Panc1 (cell line): ENCODE results near the gene RITA1. TPM values are rescaled to one million over a fixed set of nuclear protein-coding genes. Genes with fewer than 3 reads are reported as not detected.
A peak's percentile ranks its signal among the peaks of the same experiment; 100 is the strongest.

ENCODE experiments used
- ATAC-seq: fragments of 200-7000 bp; cut with Tn5 transposase; 2 replicates; pipeline ENCODE4 v1.9.1; 2020; ENCODE audit warnings: mild to moderate bottlenecking, moderate library complexity
- BruUV-seq: library from RNA; stranded (reverse); fragments of 400-500 nt; replicated peaks from 2 replicates; lab custom pipeline; 2021; lab: Mats Ljungman, UMichigan
- CTCF ChIA-PET: fragments of 300-600 bp; sonication (Branson Sonifier 250); formaldehyde crosslinking; loops from one replicate; lab custom pipeline; 2022; ENCODE audit warnings: antibody characterized with exemption; lab: Charles Lee
- POLR2A ChIA-PET: fragments of 300-600 bp; sonication (Branson Sonifier 250); formaldehyde crosslinking; loops from one replicate; lab custom pipeline; 2022; ENCODE audit warnings: antibody characterized with exemption; lab: Charles Lee
- DNase-seq: peaks from one replicate; pipeline ENCODE4 v3.0.0-alpha.2; 2010; ENCODE audit warnings: low read depth, low spot score
- H3K27ac ChIP-seq: 2 replicates; pipeline ENCODE4 v1.5.1; 2011; ENCODE audit warnings: mild to moderate bottlenecking, low read length, inconsistent platforms
- H3K27me3 ChIP-seq: fragments of 200-500 bp; sonication (Bioruptor generic); 2 replicates; pipeline ENCODE4 v1.6.0; 2014; ENCODE audit warnings: low read length, inconsistent platforms; ENCODE audit not compliant: control insufficient read depth, insufficient read depth
- H3K36me3 ChIP-seq: fragments of 200-500 bp; sonication (Bioruptor generic); 2 replicates; pipeline ENCODE4 v1.5.1; 2014; ENCODE audit warnings: inconsistent platforms, mild to moderate bottlenecking, low read length, moderate library complexity; ENCODE audit not compliant: control insufficient read depth, insufficient read depth
- H3K4me1 ChIP-seq: 2 replicates; pipeline ENCODE4 v1.5.1; 2011; ENCODE audit warnings: inconsistent platforms, mild to moderate bottlenecking, low read length, moderate library complexity; ENCODE audit not compliant: control insufficient read depth, insufficient read depth
- H3K4me3 ChIP-seq, 2 experiments: 2 replicates each; pipeline ENCODE4 v1.5.1; 2011 to 2012; ENCODE audit warnings: low read depth in 2 of 2, low read length in 2 of 2, mild to moderate bottlenecking in 2 of 2, inconsistent platforms in 1 of 2, moderate library complexity in 1 of 2
- H3K9me3 ChIP-seq: fragments of 200-500 bp; sonication (Bioruptor generic); 2 replicates; pipeline ENCODE4 v1.5.1; 2014; ENCODE audit warnings: low read depth, mild to moderate bottlenecking, inconsistent platforms, low read length, moderate library complexity; ENCODE audit not compliant: control insufficient read depth, insufficient read depth
- CTCF ChIP-seq: fragments of 450-650 bp; IDR thresholded peaks from 2 replicates; pipeline ENCODE4 v1.5.1; 2017; ENCODE audit warnings: mild to moderate bottlenecking
- POLR2AphosphoS5 ChIP-seq: IDR thresholded peaks from 2 replicates; pipeline ENCODE4 v1.6.1; 2012; ENCODE audit warnings: mild to moderate bottlenecking, low read depth, low read length, moderate library complexity
- SIN3A ChIP-seq: IDR thresholded peaks from 2 replicates; pipeline ENCODE4 v1.6.1; 2012; ENCODE audit warnings: low read depth, mild to moderate bottlenecking, low read length, moderate library complexity, borderline replicate concordance; ENCODE audit not compliant: insufficient read depth
- TCF7L2 ChIP-seq: IDR thresholded peaks from 2 replicates; pipeline ENCODE4 v1.6.1; 2011; ENCODE audit warnings: mild to moderate bottlenecking, low read depth, low read length, inconsistent platforms
- in situ Hi-C: cut with HindIII; loops from 2 replicates; pipeline ENCODE4 v1.10.0; 2016; ENCODE audit warnings: low sequenced_read_pairs, low pct_unique_long_range_greater_than_20kb
- intact Hi-C: fragments of 100-400 bp; cut with micrococcal nuclease; formaldehyde crosslinking; loops from one replicate; pipeline ENCODE4 v1.10.0; 2022; ENCODE audit not compliant: unreplicated experiment
- total RNA-seq: library from RNA; stranded (reverse); gene quantifications from one replicate; pipeline ENCODE4 v1.2.1, GENCODE V29; 2021; ENCODE audit not compliant: unreplicated experiment
- TF ChIP-seq, protein P1 (sequence below), 2 experiments: IDR thresholded peaks; 2 replicates each; pipeline ENCODE4 v1.6.1; 2011 to 2012; ENCODE audit warnings: low read depth in 2 of 2, control low read depth in 1 of 2, low read length in 1 of 2, mild to moderate bottlenecking in 1 of 2, moderate library complexity in 1 of 2; ENCODE audit not compliant: insufficient read depth in 1 of 2

The RITA1 gene
- total RNA-seq, 1 experiment from 2014 or later, result 41.0 TPM

GRCh38 chr12:113183030-113183589 is 2.4 kb upstream of the RITA1 start:
- Histone ChIP-seq H3K4me1 (peaks cover 14% of the 10 kb centered on the region), H3K27me3 (no peaks in the 10 kb centered on the region), H3K4me3 (no peak overlapping the region), H3K36me3 (peaks cover 11% of the 10 kb centered on the region; the same call in 1 of the 2 replicates), H3K9me3 (no peaks in the 10 kb centered on the region), H3K27ac (no peak overlapping the region)
- ChIA-PET POLR2A (interaction anchor here (0.7 kb wide), 1 partner anchor 43 kb away, joined by 10 read pairs; no protein-coding TSS in a partner anchor), CTCF (no interaction called here)
- in situ Hi-C loops, result no loop called here
- BruUV-seq, result TSS peak; percentile 84
- intact Hi-C loops, result no loop called here
- no peak for TF ChIP-seq POLR2AphosphoS5
- TF ChIP-seq SIN3A, result no peak
- TF ChIP-seq, protein P1, sequence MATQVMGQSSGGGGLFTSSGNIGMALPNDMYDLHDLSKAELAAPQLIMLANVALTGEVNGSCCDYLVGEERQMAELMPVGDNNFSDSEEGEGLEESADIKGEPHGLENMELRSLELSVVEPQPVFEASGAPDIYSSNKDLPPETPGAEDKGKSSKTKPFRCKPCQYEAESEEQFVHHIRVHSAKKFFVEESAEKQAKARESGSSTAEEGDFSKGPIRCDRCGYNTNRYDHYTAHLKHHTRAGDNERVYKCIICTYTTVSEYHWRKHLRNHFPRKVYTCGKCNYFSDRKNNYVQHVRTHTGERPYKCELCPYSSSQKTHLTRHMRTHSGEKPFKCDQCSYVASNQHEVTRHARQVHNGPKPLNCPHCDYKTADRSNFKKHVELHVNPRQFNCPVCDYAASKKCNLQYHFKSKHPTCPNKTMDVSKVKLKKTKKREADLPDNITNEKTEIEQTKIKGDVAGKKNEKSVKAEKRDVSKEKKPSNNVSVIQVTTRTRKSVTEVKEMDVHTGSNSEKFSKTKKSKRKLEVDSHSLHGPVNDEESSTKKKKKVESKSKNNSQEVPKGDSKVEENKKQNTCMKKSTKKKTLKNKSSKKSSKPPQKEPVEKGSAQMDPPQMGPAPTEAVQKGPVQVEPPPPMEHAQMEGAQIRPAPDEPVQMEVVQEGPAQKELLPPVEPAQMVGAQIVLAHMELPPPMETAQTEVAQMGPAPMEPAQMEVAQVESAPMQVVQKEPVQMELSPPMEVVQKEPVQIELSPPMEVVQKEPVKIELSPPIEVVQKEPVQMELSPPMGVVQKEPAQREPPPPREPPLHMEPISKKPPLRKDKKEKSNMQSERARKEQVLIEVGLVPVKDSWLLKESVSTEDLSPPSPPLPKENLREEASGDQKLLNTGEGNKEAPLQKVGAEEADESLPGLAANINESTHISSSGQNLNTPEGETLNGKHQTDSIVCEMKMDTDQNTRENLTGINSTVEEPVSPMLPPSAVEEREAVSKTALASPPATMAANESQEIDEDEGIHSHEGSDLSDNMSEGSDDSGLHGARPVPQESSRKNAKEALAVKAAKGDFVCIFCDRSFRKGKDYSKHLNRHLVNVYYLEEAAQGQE (IDR thresholded peaks at IDR 0.05; ENCODE audit: insufficient read depth in 1 of 2, low read depth in 2 of 2, low read length in 1 of 2), result no peak
- TF ChIP-seq CTCF, result no peak
- TF ChIP-seq TCF7L2, result no peak
- no peak for DNase-seq
- no peak for ATAC-seq

DNA sequence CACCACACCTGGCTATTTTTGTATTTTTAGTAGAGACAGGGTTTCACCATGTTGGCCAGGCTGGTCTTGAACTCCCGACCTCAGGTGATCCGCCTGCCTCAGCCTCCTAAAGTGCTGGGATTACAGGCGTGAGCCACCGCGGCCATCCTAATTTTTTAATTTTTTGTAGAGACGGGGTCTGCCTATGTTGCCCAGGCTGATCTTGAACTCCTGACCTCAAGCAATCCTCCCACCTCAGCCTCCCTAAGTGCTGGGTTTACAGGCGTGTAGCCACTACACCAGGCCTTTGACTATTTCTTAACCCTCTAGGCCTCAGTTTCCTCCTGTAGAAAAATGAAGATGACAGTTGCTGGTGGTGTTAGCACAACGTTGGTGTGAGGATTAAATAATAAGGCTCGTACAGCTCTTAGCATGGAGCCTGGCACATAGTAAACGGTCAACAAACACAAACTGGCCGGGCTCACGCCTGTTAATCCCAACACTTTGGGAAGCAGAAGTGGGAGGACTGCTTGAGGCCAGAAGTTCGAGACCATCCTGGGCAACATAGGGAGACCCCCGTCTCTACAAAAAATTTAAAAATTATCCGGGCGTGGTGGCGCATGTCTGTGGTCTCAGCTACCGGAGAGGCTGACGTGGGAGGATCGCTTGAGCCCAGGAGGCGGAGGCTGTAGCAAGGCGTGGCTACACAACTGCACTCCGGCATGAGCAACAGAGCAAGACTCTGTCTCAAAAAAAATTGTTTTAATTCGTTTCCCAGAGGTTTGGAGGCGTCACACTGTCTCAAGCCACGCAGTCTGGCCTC is 1.2 kb upstream of the RITA1 start:
- peaks cover 14% of the 10 kb centered on the region for H3K4me1 ChIP-seq
- CTCF ChIA-PET, result interaction anchor here (0.9 kb wide), 1 partner anchor 277 kb away, joined by 4 read pairs; no protein-coding TSS in a partner anchor
- peaks cover 14% of the 10 kb centered on the region for H3K36me3 ChIP-seq
- no peaks in the 10 kb centered on the region for H3K9me3 ChIP-seq
- DNase-seq (peak; percentile 68), ATAC-seq (peak; percentile 79)
- POLR2A ChIA-PET, result no interaction called here
- H3K4me3 ChIP-seq, result peak overlapping the region; percentile 78 to 84
- intact Hi-C loops, result no loop called here
- H3K27ac ChIP-seq, result peak overlapping the region; percentile 77
- TF ChIP-seq SIN3A, result 0 out of 2 replicates have a peak, but pooled peaks have one; percentile 7
- TF ChIP-seq, protein P1 (IDR thresholded peaks at IDR 0.05; ENCODE audit: insufficient read depth in 1 of 2, low read depth in 2 of 2, low read length in 1 of 2), result no peak
- no TSS peak for BruUV-seq
- in situ Hi-C loops, result no loop called here
- no peaks in the 10 kb centered on the region for H3K27me3 ChIP-seq
